NCI-H345 treated with DMSO at 0.1 percent for 48 hours (cell line): ENCODE data around the gene TRAPPC14.

ENCODE experiments used
- DNase-seq: peaks from one replicate; lab custom pipeline; 2025; ENCODE audit not compliant: unreplicated experiment; lab: John Stamatoyannopoulos, UW

The TRAPPC14 gene

DNA sequence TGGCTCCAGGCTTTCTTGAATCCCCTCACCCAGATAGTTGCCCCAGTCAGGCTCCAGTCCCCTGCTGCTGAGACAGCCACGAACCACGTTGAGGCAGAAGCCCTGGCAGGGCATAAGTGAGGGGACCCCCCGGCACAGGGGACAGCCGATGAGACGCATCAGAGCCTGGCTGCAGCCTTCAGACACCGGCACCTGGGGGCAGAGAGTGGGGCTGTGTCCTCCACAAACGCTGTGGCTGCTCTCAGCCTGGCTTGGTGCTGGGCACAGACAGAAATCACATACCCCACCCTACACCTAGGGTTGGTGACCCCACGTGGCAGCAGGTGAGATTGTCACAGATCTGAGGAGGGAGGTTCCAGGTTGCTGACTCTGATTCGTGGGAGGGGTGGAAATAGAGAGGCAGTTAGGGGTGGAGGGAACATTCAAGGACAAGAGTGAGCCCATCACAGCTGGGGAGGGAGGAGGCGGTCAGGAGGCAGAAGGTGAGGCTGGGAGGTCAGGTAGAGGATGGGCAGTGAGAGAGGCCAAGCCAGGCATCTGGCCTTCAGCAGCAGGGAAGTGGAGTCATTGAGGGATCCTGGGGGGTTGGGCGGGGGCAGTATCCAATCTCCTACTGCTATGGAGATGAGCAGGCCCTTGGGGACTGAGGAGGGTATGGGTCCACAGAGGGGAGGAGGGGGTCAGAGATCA is 15.4 kb upstream of the TRAPPC14 start:
- DNase-seq: no peak

DNA sequence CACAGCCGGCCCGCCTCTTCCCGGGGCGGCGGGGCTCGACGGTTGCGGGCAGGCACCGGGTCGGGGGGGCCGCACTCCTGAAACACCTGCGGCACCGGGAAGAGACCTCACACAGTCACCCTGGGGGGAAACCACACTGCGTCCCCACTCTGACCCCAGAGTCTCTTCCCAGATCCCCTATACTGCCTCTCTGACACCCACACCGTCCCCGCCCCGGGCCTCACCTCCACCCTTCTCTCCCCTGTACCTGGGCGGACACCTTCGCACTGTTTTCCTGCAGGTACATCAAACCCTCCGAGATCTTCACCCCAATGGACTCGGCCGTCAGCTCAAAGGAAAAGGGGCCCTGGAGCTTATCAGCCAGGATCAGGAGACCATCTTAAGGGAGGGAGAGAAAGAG is 13.3 kb upstream of the TRAPPC14 start:
- DNase-seq: no peak

DNA sequence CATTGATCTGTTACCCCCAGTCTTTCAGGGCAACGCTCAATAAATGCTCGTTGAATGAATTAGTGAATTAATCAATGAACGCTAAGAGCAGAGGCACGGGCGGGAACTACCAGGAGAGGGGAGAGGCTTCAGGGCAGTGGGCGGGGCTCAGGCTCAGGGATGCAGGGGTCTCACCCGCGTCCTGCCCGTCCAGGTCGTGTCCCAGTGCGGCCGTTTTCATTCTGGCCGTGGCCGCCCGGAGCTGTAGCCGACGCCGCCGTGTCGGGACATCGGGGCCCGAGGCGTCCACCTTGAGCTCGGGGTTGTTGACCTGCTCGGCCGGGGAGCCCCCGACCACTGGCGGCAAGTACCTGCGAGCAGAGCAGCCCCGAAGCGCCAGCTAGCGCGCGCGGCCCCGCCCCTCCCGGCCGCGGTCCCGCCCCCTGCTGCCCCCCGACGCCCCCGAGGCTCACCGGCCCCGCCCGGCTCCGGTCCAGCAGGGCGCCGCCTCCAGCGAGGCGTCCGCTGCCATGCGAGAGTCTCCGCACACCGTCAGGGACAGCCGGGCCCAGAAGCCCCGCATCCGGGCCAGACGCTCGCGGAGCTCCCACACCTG is 12.7 kb upstream of the TRAPPC14 start:
- no peak for DNase-seq

DNA sequence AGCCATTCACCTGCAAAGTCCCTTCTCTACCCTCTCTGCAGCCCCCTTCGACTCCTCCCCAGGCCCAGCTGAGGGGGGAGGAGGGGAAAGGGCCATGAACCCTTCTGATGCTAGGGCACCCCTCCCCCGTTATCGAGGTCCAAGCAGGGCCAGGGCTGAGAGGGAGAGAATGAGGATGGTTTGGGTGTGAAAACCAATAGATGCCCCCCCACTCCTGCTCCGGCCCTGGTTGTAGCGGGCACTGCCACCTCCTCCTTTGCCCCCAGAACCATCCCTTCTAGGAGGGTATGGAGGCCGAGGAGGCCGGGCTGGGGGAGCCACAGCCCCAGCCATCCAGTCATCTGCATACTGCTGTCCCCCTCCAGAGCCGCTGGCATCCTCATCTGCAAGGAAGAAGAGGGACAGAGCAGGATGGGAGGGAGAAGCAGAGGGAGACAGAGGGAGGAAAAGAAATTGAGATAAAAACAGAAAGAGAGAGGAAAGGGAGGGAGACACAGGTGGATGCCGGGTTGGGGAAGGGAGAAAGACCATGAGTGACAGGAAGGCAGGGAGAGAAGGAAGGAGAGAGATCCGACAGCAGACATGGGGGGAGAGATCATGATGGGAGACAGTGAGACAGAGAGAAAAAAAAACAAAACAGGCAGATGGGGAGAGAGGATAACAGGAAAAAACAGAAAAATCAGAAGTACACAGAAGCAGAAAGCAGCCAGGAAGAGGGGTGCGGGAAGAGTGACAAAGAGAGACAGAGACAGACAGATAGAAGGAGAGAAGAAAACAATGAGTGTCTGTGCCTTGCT is 11.8 kb upstream of the TRAPPC14 start:
- no peak for DNase-seq

DNA sequence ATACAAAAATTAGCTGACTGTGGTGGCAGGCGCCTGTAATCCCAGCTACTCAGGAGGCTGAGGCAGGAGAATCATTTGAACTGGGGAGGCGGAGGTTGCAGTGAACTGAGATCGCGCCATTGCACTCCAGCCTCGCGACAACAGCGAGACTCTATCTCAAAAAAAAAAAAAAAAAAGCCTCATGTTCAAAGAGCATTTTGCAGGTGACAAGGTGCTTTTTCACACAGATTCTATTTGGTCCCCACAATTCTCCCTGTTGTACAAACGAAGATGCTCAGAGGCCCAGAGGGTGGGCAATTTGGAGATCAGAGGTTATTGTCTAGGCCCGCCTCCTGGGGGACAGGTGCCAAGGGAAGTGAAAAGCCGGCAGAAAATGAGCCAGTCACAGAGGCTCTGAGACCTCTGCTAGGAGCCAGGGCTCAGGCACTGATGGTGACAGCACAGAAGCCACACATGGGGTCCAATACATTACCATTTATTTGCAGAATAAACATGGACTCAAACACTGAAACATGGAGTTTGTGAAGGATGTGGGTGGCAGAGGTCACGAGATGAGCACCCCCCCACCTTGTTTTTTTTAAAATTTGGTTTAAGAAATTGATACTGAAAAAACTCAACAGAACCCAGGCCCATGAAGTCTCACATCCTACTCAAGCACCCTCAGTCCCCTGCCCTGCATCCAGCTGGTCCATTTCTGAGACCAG is 10.8 kb upstream of the TRAPPC14 start:
- DNase-seq: no peak

DNA sequence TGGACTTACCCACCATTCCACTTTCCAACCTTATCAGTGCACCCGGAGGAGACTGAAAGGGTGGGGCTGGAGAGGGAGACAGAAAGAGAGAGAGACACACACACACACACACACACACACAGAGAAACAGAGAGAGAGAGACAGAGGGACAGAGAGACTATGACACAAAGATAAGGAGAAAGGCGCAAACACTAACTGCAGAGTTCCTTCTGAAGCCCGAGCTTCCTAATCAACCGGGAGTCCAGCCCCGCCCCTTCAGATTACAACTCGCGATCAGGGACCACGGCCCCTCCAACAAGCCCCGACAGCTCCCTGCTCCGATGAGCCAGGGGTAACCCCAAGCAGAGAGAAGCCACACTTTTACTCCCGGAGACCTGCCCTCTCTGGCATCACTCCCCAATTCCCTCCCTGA is 9.4 kb upstream of the TRAPPC14 start:
- DNase-seq: no peak

DNA sequence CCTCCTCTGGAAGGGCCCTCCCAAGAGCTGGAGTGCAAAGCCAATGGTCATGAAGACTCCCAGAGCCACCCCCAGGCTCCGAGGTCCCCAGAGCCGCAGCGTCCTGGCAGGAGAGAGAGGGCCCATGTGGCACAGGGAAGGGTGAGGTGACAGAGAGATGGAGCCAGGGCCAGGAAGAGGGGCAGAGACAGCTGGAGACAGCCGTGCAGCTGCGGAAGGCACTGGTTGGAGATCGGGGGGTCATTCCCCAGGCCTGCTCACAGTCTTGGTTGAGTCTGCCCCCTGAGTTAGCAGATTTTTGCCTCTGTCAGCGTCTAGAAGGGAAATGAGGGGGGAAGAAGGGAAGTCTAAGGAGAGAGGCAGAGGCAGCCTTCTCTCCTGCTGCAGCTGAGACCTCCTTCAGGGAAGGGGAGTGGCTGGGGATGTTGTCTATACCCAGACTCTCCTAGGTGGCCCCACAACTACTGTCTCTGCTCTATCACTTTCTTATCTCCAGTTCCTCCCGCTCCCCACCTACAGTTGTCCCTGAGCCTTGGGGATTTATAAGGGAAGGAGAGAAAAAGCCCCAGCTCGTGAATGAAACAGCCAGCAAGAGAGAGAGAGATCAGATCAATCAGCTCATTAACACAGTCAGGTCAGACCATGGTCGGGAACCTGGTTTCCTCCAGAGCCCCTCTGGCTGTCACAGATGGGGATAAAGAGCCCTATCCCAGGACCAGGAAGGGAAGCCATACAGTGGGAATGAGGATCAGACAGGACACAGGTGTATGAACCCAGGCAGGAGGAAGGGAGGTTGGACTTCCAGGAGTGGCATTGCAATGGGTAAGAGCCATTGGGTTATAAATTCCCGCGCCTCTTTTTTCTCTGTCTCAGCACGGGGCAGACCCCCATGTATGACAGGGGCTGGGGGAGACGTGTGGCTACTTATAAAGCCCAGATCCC is 8.7 kb upstream of the TRAPPC14 start:
- no peak for DNase-seq

DNA sequence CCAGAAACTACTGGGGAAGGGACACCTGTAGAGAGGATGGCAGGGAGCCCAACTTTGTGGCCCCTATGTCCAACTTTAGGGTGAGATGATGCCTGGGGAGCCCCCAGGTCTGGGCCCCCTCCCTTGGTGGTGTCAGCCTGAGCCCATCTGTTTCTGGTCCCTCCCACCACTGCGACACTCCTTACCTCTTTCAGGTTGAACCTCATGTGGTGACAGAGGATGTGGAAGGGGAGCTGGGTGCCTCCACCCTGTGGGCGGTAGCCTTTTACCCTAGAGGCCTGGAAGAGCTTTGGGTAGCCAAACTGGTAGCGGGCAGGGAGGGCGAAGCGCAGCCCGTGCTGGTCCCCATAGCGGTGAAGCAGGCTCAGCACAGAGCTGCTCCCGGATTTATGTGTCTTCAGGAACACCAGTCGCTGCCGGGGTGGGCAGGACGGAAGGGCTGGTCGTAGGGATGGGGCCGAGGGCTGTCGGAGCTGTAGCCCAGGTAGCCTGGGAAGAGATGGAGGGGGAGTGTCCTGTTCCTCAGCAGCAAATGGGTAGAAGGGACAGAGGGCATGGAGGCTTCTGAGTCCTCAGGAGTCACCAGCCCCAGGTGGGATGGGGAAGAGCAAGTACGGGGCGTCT is 7.9 kb upstream of the TRAPPC14 start:
- no peak for DNase-seq

DNA sequence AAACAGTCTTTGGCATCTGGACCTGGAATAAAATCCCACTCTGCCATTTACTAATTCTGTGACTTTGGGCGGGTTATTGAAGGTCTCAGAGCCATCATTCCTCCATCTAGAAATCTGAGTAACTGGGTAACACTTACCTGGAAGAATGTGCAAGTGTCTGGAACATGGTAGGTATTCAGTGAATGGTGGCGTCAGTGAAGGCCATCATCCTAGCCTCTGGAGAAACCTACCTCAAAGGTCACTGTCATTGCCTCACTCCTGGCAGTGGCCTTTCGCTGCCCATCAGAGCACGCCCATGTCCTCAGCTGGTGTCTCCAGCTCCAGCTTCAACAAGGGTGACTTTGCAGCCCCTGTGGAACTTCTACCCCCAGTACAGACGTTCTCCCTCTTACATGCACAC is 5.3 kb upstream of the TRAPPC14 start:
- no peak for DNase-seq

DNA sequence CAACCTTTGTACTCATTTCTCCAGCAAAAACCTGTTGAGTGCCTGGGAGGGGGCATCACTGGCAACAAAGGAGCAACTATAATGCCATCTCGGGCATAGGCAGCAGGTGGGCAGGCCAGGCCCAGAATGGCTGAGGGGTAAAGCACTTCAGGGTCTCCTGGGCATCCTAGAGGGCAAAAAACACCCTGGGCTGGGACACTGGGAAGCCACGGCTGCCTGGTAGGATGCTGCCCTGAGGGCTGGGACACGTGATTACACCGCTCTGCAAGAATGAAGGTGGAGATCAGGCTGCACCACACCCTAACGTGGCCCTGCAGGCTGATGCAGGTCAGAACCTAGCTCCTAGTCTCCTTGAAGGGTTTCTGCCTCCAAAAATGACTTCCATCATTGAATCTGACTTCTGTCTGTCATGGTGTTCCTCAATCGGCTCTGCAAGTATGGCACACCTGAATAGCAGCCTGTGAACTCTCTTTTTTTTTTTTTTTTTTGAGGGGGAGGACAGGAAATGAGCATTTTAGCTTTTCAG is 4.5 kb upstream of the TRAPPC14 start:
- peak; percentile 27 for DNase-seq

DNA sequence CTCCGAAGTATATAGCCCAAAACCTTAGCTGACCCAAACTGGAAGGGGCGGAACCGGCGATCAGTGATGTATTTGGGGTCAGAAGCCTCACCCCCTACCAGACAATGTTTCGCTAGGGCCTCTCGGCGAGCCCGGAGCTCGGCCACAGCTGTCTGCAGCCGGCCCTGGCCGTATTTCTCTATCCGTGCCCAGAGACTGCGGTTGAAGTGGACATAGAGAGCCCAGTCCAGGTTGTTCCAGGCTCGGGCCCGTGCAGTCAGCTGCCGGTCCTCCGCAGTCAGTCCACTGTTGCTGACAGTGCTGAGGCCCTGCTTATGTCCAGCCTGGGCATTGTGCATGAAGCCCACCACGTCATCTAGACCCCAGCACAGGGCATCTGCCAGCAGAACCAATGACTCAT is 1.5 kb upstream of the TRAPPC14 start:
- no peak for DNase-seq

DNA sequence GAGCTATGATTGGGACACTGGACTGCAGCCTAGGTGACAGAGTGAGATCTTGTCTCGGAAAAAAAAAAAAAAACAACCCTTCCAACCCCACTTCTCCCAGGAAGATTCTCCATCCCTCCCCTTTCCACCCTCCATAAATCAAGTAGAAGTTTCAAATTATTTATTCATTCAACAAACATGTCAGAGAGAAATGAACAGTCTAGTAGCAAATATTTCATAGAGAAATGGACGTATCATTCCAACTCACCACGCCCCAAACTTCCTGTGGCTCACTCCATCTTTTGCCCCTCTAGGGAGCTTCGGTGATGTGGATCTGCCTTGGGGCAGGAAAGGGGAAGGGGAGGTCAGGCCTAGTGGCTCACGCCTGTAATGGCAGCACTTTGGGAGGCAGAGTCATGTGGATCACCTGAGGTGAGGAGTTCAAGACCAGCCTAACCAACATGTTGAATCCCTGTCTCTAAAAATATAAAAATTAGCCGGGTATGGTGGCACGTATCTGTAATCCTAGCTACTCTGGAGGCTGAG is 638 bp upstream of the TRAPPC14 start:
- DNase-seq: no peak

DNA sequence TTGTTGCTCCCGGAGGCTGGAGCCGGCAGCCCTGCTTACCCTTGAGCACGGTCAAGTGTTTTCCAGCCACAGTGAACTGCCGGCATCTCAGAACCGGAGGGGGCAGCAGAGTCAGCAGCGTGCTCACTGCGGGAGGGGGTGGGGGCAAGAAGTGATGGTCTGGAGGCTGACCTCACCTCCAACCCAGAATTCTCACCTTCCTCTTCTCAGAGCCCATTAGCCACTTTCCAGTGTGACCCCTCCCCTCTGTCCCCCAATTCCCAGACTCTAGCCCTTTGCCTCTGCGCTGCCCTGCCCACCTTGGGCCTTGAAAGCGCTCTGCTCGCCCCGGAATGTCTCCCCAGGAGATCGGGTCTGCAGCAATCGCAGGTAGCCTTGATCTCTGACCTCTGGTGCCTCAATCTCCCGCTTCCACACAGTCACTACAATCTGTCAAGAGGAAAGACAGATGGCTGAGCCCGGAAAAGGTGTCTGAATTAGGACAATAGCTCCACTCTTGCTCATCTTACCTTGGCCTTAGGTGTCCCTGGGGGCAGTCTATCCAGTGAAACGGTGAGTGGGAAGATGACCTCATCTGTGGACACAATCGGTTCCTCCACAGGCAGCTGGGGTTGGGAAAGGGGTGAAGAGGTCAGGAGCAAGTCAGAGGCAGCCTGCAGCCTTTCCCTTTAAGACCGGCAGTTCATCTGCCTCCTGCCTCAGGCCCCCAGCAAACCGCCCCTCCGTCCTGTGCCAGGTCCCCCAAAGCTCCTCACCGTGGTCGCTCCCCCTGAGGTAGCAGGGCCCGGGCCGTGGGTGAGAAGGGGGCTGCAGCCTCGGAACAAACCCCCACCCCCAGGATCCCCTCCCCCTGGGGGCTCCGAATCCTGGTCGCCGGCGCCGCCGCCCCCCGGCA is 942 bp downstream of the TRAPPC14 start:
- DNase-seq: no peak

DNA sequence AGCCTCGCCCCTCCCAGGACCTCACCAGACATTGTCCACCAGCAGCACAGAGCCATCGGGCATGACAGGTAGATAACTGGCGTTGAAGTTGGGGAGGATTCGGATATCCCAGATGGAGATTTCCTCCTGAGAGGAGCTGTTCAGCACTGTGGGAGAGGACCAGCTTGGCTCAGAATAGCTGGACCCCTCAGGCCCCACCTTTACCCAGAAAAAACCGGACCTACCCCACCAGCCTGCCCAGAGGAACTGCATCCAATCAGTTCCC is 1.5 kb downstream of the TRAPPC14 start:
- no peak for DNase-seq

DNA sequence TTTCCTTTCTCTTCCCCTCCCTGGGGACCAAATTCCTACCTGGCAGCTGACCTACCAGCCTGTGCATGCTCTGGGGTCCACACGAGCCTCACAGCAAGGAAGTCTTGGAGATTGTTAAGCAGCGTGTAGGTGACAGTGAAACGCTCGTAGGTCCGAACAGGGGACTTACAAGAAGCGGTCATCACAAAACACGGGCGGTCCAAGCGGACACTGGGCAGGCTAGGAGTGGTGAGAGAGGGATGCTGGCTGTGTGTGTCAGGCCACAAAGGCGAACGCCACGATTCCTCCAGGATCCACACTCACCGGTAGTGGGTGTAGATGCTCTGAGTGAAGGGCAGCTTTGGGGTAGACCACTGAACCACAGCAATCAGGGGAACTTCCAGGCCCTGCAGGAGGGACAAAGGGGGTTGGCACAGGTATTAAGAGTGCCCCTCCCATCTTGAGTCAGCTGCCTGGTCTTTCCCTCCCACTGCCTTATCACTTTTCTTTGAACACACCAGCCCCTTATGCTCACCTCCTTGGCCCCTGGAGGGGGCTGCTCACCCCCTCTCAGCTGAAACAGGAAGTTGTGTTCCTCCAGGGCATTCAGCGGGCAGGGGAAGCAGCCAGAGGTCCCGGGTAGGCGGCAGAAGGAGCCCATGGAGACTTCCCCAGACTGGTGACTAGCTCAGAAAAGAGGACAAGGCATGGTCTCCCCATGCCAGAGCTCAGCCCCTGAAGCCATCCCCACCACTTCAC is 2.0 kb downstream of the TRAPPC14 start:
- no peak for DNase-seq

DNA sequence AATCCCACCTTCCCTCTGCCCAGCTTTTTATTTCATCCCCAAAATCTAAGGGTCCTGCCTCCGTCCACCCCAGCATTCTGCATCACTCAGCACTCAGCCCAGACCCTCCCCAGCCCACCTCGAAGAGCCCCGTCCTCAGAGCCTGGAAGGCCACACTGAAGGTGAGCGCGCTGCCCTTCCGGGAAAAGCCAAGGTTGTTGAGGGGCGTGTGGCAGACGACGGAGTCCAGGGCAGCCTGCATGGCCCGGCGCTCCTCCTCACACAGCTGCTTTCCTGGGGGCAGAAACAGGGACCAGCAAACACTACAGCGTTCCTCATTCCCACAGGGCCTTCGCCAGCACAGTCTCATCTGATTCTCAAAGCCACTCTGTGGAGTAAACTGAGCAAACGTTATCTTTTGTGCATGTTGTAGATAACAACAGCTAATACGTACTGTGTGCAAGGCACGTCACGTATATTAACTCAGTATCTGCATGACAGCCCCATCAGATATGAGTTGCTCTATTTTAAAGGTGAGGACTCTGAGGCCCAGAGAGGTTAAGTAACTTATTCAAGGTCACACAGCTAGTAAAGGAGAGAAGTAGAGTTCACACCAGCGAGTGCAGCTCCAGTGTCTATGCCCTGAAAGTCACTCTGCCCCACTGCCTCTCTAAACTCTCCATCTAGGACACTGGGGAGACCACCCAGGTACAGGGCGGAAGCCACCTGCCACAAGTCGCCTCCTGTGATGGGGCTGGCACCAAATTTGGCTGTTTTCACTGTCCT is 2.8 kb downstream of the TRAPPC14 start:
- no peak for DNase-seq

DNA sequence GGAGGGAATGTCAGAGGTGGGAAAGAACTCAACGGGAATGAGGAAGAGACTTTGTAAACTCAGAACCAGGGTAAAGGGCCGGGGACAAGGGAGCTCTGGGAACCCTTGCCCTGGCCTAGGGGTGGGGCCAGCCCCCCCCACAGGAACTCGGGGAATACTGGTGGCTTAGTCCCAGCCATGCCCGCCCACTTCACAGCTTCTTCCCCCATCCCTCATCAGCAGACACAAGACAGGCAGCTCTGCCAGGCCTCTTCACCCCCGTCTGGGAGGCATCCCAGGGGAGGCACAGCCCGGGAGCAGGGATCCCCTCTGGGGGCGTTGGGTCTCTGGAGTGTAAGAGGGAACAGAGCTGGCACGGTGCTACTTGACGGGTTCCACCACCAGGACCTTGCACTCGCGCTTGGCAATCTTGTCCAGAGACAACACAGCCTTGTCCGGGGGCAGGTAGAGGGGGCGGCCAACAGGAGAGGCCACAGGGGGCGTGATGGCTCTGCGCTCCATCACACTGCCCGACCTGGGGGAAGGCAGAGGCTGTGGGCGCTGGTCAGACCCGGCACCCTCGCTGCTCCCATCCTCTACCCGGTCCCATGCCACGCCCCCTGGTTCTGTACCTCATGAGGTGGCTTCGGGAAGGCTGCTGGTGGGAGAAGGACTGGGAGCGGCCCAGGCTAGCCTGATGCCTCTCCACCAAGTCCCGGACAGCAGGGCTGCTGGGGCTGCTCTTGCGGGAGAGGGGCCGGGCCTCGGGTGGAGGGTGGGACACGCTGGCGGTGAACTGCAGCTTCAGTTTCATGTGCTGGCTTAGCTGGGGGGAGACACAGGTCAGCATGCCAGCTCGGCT is 3.7 kb downstream of the TRAPPC14 start:
- DNase-seq: no peak
